ENCODE results near the gene DDA1. TPM values are rescaled to one million over a fixed set of nuclear protein-coding genes. Genes with fewer than 3 reads are reported as not detected.

The DDA1 gene
- total and polyA plus RNA-seq, 2 of the 13 experiments (the other 11 are each of a cell fraction or from before 2014, with no cell fraction given) = 24.5 to 26.0 TPM

GRCh38 chr19:17309198-17309964, at the start of gene DDA1 (continued):
- TF ChIP-seq, protein P1, sequence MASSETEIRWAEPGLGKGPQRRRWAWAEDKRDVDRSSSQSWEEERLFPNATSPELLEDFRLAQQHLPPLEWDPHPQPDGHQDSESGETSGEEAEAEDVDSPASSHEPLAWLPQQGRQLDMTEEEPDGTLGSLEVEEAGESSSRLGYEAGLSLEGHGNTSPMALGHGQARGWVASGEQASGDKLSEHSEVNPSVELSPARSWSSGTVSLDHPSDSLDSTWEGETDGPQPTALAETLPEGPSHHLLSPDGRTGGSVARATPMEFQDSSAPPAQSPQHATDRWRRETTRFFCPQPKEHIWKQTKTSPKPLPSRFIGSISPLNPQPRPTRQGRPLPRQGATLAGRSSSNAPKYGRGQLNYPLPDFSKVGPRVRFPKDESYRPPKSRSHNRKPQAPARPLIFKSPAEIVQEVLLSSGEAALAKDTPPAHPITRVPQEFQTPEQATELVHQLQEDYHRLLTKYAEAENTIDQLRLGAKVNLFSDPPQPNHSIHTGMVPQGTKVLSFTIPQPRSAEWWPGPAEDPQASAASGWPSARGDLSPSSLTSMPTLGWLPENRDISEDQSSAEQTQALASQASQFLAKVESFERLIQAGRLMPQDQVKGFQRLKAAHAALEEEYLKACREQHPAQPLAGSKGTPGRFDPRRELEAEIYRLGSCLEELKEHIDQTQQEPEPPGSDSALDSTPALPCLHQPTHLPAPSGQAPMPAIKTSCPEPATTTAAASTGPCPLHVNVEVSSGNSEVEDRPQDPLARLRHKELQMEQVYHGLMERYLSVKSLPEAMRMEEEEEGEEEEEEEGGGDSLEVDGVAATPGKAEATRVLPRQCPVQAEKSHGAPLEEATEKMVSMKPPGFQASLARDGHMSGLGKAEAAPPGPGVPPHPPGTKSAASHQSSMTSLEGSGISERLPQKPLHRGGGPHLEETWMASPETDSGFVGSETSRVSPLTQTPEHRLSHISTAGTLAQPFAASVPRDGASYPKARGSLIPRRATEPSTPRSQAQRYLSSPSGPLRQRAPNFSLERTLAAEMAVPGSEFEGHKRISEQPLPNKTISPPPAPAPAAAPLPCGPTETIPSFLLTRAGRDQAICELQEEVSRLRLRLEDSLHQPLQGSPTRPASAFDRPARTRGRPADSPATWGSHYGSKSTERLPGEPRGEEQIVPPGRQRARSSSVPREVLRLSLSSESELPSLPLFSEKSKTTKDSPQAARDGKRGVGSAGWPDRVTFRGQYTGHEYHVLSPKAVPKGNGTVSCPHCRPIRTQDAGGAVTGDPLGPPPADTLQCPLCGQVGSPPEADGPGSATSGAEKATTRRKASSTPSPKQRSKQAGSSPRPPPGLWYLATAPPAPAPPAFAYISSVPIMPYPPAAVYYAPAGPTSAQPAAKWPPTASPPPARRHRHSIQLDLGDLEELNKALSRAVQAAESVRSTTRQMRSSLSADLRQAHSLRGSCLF (CRISPR knock-in tag; IDR thresholded peaks at IDR 0.05; ENCODE audit: borderline replicate concordance) = no peak
- TF ChIP-seq NCOA5 (CRISPR knock-in tag; IDR thresholded peaks at IDR 0.05) = no peak
- no peak for TF ChIP-seq ONECUT2 (CRISPR knock-in tag; IDR thresholded peaks at IDR 0.05)
- TF ChIP-seq NR3C1 (CRISPR knock-in tag; IDR thresholded peaks at IDR 0.05) = no peak
- TF ChIP-seq ZNF256 (CRISPR knock-in tag; conservative IDR thresholded peaks at IDR 0.05) = no peak
- TF ChIP-seq CREB1 (IDR thresholded peaks at IDR 0.05) = peak; percentile 84
- peak; percentile 85 for TF ChIP-seq CREB1 (CRISPR knock-in tag; IDR thresholded peaks at IDR 0.05)
- no peak for TF ChIP-seq ZNF816 (CRISPR knock-in tag; IDR thresholded peaks at IDR 0.05; ENCODE audit: borderline replicate concordance)
- TF ChIP-seq RNF219 (CRISPR knock-in tag; IDR thresholded peaks at IDR 0.05) = no peak
- no peak for TF ChIP-seq ZNF121 (CRISPR knock-in tag; IDR thresholded peaks at IDR 0.05)
- no peak for TF ChIP-seq RNF2 (conservative IDR thresholded peaks at IDR 0.05; ENCODE audit: low read depth)
- TF ChIP-seq KLF11 (CRISPR knock-in tag; IDR thresholded peaks at IDR 0.05) = peak; percentile 59; the same call in 1 of the 2 replicates
- no peak for TF ChIP-seq ZNF572 (CRISPR knock-in tag; IDR thresholded peaks at IDR 0.05)
- no peak for TF ChIP-seq ZNF232 (CRISPR knock-in tag; IDR thresholded peaks at IDR 0.05; ENCODE audit: borderline replicate concordance)
- no peak for TF ChIP-seq ZNF362 (CRISPR knock-in tag; IDR thresholded peaks at IDR 0.05; ENCODE audit: borderline replicate concordance)
- TF ChIP-seq, protein P2, sequence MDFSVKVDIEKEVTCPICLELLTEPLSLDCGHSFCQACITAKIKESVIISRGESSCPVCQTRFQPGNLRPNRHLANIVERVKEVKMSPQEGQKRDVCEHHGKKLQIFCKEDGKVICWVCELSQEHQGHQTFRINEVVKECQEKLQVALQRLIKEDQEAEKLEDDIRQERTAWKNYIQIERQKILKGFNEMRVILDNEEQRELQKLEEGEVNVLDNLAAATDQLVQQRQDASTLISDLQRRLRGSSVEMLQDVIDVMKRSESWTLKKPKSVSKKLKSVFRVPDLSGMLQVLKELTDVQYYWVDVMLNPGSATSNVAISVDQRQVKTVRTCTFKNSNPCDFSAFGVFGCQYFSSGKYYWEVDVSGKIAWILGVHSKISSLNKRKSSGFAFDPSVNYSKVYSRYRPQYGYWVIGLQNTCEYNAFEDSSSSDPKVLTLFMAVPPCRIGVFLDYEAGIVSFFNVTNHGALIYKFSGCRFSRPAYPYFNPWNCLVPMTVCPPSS (IDR thresholded peaks at IDR 0.05) = no peak
- TF ChIP-seq GATA4 (IDR thresholded peaks at IDR 0.05; ENCODE audit: borderline replicate concordance, low read depth) = no peak
- TF ChIP-seq ZNF333 (CRISPR knock-in tag; IDR thresholded peaks at IDR 0.05; ENCODE audit: borderline replicate concordance) = no peak
- TF ChIP-seq AGO2 (optimal IDR thresholded peaks at IDR 0.05; ENCODE audit: low read depth, low read length) = peak; percentile 36
